ENCODE measurements around the gene ANGPTL7.

The ANGPTL7 gene

GRCh38 chr1:11168731-11169130, 20.4 kb upstream of the ANGPTL7 start:
- TF ChIP-seq, protein P1, sequence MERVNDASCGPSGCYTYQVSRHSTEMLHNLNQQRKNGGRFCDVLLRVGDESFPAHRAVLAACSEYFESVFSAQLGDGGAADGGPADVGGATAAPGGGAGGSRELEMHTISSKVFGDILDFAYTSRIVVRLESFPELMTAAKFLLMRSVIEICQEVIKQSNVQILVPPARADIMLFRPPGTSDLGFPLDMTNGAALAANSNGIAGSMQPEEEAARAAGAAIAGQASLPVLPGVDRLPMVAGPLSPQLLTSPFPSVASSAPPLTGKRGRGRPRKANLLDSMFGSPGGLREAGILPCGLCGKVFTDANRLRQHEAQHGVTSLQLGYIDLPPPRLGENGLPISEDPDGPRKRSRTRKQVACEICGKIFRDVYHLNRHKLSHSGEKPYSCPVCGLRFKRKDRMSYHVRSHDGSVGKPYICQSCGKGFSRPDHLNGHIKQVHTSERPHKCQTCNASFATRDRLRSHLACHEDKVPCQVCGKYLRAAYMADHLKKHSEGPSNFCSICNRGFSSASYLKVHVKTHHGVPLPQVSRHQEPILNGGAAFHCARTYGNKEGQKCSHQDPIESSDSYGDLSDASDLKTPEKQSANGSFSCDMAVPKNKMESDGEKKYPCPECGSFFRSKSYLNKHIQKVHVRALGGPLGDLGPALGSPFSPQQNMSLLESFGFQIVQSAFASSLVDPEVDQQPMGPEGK (CRISPR knock-in tag; IDR thresholded peaks at IDR 0.05; ENCODE audit: borderline replicate concordance), result no peak
- TF ChIP-seq TOX (CRISPR knock-in tag; IDR thresholded peaks at IDR 0.05; ENCODE audit: borderline replicate concordance) (no peak), TCF4 (CRISPR knock-in tag; IDR thresholded peaks at IDR 0.05; ENCODE audit: borderline replicate concordance) (no peak), ZNF70 (CRISPR knock-in tag; IDR thresholded peaks at IDR 0.05) (no peak), ZFP30 (CRISPR knock-in tag; IDR thresholded peaks at IDR 0.05) (no peak), ZFP3 (CRISPR knock-in tag; IDR thresholded peaks at IDR 0.05) (no peak), ZNF565 (CRISPR knock-in tag; conservative IDR thresholded peaks at IDR 0.05; ENCODE audit: low read depth) (no peak), ESRRG (CRISPR knock-in tag; IDR thresholded peaks at IDR 0.05) (no peak), POU6F1 (CRISPR knock-in tag; IDR thresholded peaks at IDR 0.05; ENCODE audit: borderline replicate concordance, low read depth) (no peak), BACH2 (CRISPR knock-in tag; IDR thresholded peaks at IDR 0.05; ENCODE audit: borderline replicate concordance) (no peak), ARNTL (CRISPR knock-in tag; IDR thresholded peaks at IDR 0.05; ENCODE audit: borderline replicate concordance, low read depth) (no peak), GLIS3 (CRISPR knock-in tag; IDR thresholded peaks at IDR 0.05) (no peak), SNAI2 (CRISPR knock-in tag; IDR thresholded peaks at IDR 0.05) (no peak), OSR1 (CRISPR knock-in tag; IDR thresholded peaks at IDR 0.05) (no peak), CSRNP3 (CRISPR knock-in tag; IDR thresholded peaks at IDR 0.05) (no peak), PPARA (CRISPR knock-in tag; IDR thresholded peaks at IDR 0.05; ENCODE audit: borderline replicate concordance) (no peak), RARB (CRISPR knock-in tag; IDR thresholded peaks at IDR 0.05) (no peak), CSDC2 (CRISPR knock-in tag; IDR thresholded peaks at IDR 0.05) (no peak)
- TF ChIP-seq, protein P2, sequence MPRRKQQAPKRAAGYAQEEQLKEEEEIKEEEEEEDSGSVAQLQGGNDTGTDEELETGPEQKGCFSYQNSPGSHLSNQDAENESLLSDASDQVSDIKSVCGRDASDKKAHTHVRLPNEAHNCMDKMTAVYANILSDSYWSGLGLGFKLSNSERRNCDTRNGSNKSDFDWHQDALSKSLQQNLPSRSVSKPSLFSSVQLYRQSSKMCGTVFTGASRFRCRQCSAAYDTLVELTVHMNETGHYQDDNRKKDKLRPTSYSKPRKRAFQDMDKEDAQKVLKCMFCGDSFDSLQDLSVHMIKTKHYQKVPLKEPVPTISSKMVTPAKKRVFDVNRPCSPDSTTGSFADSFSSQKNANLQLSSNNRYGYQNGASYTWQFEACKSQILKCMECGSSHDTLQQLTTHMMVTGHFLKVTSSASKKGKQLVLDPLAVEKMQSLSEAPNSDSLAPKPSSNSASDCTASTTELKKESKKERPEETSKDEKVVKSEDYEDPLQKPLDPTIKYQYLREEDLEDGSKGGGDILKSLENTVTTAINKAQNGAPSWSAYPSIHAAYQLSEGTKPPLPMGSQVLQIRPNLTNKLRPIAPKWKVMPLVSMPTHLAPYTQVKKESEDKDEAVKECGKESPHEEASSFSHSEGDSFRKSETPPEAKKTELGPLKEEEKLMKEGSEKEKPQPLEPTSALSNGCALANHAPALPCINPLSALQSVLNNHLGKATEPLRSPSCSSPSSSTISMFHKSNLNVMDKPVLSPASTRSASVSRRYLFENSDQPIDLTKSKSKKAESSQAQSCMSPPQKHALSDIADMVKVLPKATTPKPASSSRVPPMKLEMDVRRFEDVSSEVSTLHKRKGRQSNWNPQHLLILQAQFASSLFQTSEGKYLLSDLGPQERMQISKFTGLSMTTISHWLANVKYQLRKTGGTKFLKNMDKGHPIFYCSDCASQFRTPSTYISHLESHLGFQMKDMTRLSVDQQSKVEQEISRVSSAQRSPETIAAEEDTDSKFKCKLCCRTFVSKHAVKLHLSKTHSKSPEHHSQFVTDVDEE (CRISPR knock-in tag; IDR thresholded peaks at IDR 0.05), result no peak
- TF ChIP-seq, protein P3, sequence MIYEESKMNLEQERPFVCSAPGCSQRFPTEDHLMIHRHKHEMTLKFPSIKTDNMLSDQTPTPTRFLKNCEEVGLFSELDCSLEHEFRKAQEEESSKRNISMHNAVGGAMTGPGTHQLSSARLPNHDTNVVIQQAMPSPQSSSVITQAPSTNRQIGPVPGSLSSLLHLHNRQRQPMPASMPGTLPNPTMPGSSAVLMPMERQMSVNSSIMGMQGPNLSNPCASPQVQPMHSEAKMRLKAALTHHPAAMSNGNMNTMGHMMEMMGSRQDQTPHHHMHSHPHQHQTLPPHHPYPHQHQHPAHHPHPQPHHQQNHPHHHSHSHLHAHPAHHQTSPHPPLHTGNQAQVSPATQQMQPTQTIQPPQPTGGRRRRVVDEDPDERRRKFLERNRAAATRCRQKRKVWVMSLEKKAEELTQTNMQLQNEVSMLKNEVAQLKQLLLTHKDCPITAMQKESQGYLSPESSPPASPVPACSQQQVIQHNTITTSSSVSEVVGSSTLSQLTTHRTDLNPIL (CRISPR knock-in tag; IDR thresholded peaks at IDR 0.05; ENCODE audit: low read depth), result no peak
- ATAC-seq, result no peak; the same call in 2 of the 3 replicates

DNA sequence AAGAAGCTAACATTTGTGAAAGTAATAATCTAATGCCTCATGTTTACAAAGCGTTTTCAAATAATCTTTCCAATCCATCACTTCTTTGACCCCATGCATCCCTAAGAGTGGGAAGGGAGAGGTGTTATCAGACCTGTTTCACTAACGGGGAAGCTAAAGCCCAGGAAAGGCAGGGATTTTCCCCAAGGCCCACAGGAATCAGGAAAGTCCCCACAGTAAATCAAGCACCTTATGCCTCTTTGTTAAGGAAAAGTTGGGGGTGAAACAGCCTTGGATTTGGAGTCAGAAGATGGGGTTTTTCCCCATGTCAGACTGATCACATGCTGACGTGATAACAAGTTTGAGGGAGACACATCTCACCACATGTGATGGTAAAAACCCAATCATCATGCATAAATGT, 20.0 kb upstream of the ANGPTL7 start:
- no peak for ATAC-seq
- TF ChIP-seq GLIS3 (CRISPR knock-in tag; IDR thresholded peaks at IDR 0.05), result no peak
- no peak for TF ChIP-seq ZFP30 (CRISPR knock-in tag; IDR thresholded peaks at IDR 0.05)
- TF ChIP-seq BACH2 (CRISPR knock-in tag; IDR thresholded peaks at IDR 0.05; ENCODE audit: borderline replicate concordance), result no peak
- TF ChIP-seq CSDC2 (CRISPR knock-in tag; IDR thresholded peaks at IDR 0.05), result no peak
- TF ChIP-seq, protein P3 (CRISPR knock-in tag; IDR thresholded peaks at IDR 0.05; ENCODE audit: low read depth), result no peak
- TF ChIP-seq TOX (CRISPR knock-in tag; IDR thresholded peaks at IDR 0.05; ENCODE audit: borderline replicate concordance), result no peak
- no peak for TF ChIP-seq PPARA (CRISPR knock-in tag; IDR thresholded peaks at IDR 0.05; ENCODE audit: borderline replicate concordance)
- TF ChIP-seq RARB (CRISPR knock-in tag; IDR thresholded peaks at IDR 0.05), result no peak
- TF ChIP-seq OSR1 (CRISPR knock-in tag; IDR thresholded peaks at IDR 0.05), result no peak
- TF ChIP-seq CSRNP3 (CRISPR knock-in tag; IDR thresholded peaks at IDR 0.05), result no peak
- TF ChIP-seq ZNF565 (CRISPR knock-in tag; conservative IDR thresholded peaks at IDR 0.05; ENCODE audit: low read depth), result no peak
- TF ChIP-seq, protein P1 (CRISPR knock-in tag; IDR thresholded peaks at IDR 0.05; ENCODE audit: borderline replicate concordance), result no peak
- TF ChIP-seq ZC3H10 (CRISPR knock-in tag; IDR thresholded peaks at IDR 0.05), result no peak
- TF ChIP-seq, protein P2 (CRISPR knock-in tag; IDR thresholded peaks at IDR 0.05), result no peak
